Body of pancreas (tissue), 2 donors: ENCODE measurements around the gene ASIC5. TPM values are rescaled to one million over a fixed set of nuclear protein-coding genes. Genes with fewer than 3 reads are reported as not detected.

Experiments
- total RNA-seq, 2 donors: library from RNA; depleted of rRNA; stranded (reverse); fragments of >200 nt; gene quantifications; one replicate each; pipeline ENCODE4 v1.1.0, GENCODE V29; 2016

Gene ASIC5
- total RNA-seq, 2 donors from 2014 or later = not detected

Other genes with a start within 250 kb of the ASIC5 start
- 10 to 100 TPM in 1 of 2 donors, 1 to 10 TPM in 1; 7.6 to 20.0 TPM for gene GUCY1A1, start 199.4 kb downstream of the ASIC5 start, total RNA-seq
- 10 to 100 TPM in 1 of 2 donors, 1 to 10 TPM in 1; 9.6 to 11.9 TPM for gene GUCY1B1, start 107.3 kb downstream of the ASIC5 start, total RNA-seq
- under 1 TPM in 1 of 2 donors, not detected in 1; 0.26 TPM for gene TDO2, start 37.4 kb upstream of the ASIC5 start, total RNA-seq
- gene CTSO, start 87.6 kb upstream of the ASIC5 start, total RNA-seq = 10 to 100 TPM; 10.9 to 13.7 TPM